Mucosa of rectum (tissue), 2 donors: ENCODE data around the gene GRIP2.

Experiments
- H3K27ac ChIP-seq, 2 donors: one replicate each; pipeline ENCODE4 v1.7.0; 2013; ENCODE audit warnings: inconsistent platforms in 2 of 2, low read depth in 2 of 2, low read length in 2 of 2
- H3K27me3 ChIP-seq, 2 donors: one replicate each; pipeline ENCODE4 v1.7.0; 2013; ENCODE audit warnings: low read length in 2 of 2; ENCODE audit not compliant: control insufficient read depth in 2 of 2, insufficient read depth in 2 of 2
- H3K36me3 ChIP-seq, 2 donors: one replicate each; pipeline ENCODE4 v1.7.0; 2013; ENCODE audit warnings: low read length in 2 of 2; ENCODE audit not compliant: control insufficient read depth in 2 of 2, insufficient read depth in 2 of 2
- H3K4me1 ChIP-seq, 2 donors: one replicate each; pipeline ENCODE4 v1.7.0; 2013; ENCODE audit warnings: low read length in 2 of 2, mild to moderate bottlenecking in 1 of 2; ENCODE audit not compliant: control insufficient read depth in 2 of 2, insufficient read depth in 2 of 2
- H3K4me3 ChIP-seq, 2 donors: one replicate each; pipeline ENCODE4 v1.7.0; 2013; ENCODE audit warnings: low read length in 2 of 2
- H3K9ac ChIP-seq, 2 donors: one replicate each; pipeline ENCODE4 v1.7.0; 2013; ENCODE audit warnings: low read length in 2 of 2, low read depth in 1 of 2, mild to moderate bottlenecking in 1 of 2
- H3K9me3 ChIP-seq, 2 donors: one replicate each; pipeline ENCODE4 v1.7.0; 2013; ENCODE audit warnings: low read length in 2 of 2; ENCODE audit not compliant: control insufficient read depth in 2 of 2
- donor health status: healthy.
- donor health status: Normal muscosa, but diverticular disease.

The GRIP2 gene

DNA sequence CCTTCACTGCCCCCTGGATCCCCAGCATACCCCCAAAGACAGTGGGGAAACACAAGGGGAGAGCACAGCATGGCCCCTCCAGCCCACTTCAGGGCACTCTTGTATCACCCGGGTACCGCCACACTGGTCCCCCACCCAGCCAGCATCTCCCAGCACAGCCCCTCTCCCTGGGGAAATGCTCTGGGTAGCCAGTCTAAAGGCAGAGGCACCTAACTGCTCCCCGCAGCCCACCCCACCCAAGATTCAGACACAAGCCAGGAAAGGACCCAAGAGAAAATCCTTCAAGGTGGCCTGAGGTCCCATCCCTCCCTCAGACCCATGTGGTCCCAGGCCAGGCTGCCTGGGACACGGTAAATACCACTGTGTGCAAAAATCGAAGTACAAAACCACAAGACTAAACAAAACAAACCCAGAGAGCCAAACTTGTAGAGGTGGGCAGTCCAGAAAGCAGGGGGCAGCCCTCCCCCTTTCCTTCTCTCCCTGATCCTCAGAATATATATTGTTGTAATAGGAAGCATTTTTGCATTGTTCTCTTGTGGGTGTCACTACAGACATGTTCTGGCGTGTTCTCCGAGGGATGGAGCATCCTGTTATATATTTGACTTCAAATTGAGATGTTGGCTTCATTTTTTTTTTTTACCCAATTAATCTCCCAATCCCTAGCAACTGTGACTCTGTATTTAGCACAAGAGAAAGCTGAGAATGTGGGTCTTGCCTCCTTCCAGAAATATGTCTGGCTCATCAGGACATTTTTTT lies 51.7 kb downstream of the GRIP2 start:
- H3K27me3 ChIP-seq: no peaks in the 10 kb centered on the region
- H3K9me3 ChIP-seq: no peaks in the 10 kb centered on the region
- H3K4me3 ChIP-seq: no peak overlapping the region
- no peaks in the 10 kb centered on the region for H3K4me1 ChIP-seq
- no peak overlapping the region for H3K27ac ChIP-seq
- no peak overlapping the region for H3K9ac ChIP-seq
- H3K36me3 ChIP-seq: peaks cover 0 to 6% of the 10 kb centered on the region in 2 donors

DNA sequence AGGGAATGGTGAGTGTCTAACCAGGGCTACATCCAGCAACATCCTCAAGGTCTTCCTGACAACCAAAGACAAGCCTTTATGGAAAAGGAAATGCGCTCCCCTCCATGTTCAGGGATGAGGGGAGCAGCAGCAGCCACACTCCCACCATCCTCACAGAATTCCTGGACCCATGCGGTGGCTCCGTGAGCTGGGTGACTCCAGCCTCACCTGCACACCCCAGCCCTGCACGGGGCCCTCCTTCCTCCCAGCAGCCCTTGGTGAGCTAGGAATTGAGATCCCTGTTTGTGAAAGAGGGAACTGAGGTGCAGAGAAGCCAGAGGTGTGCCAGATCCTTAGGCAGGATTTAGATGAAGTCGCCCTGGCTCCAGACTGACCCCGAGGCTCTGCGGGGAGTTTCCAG lies 52.3 kb downstream of the GRIP2 start:
- no peaks in the 10 kb centered on the region for H3K4me1 ChIP-seq
- no peaks in the 10 kb centered on the region for H3K9me3 ChIP-seq
- H3K9ac ChIP-seq: no peak overlapping the region
- H3K27me3 ChIP-seq: no peaks in the 10 kb centered on the region
- no peak overlapping the region for H3K27ac ChIP-seq
- peaks cover 0 to 6% of the 10 kb centered on the region in 2 donors for H3K36me3 ChIP-seq
- no peak overlapping the region for H3K4me3 ChIP-seq

DNA sequence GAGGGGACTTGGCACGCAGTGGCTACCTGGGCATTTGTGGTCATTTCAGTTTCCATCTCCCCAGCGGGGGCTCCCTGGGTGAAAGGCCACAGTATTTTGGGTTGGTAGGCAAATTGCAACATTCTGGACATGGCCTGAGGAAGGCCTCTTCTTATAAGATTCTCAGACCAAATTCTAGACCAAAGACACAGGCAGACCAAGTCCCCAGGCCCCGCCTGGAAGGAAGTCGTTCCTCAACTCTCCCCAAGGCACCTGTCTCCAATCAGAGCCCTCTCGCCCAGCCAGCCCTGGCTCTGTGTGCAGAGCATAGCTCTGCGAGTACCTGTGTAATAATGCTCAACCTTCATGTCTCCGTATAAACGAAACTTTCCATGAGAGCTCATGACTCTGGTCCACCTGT lies 53.1 kb downstream of the GRIP2 start:
- Histone ChIP-seq H3K9ac (no peak overlapping the region), H3K9me3 (no peaks in the 10 kb centered on the region), H3K27ac (no peak overlapping the region), H3K36me3 (peaks cover 0 to 6% of the 10 kb centered on the region in 2 donors), H3K4me1 (no peaks in the 10 kb centered on the region), H3K27me3 (no peaks in the 10 kb centered on the region), H3K4me3 (no peak overlapping the region)

DNA sequence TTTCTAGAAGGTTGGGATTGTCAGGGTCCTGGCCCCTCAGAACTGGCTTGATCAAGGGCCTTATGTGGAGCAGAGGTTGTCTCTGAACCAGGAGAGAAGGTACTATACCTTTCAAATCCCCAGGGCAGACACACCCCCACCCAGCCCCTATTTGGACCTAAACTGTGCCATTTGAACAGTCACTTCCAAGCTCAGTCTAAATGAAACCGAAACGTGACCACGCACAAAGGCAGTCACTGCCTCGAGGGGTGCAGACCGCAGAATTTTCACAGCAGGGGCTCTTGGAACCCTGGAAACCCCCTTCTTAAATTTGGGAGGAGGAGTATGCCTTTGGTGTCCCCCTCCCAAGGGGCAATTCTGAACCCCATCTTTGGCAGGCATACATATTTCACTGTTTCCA lies 53.7 kb downstream of the GRIP2 start:
- Histone ChIP-seq H3K27me3 (no peaks in the 10 kb centered on the region), H3K9ac (no peak overlapping the region), H3K36me3 (peaks cover 0 to 6% of the 10 kb centered on the region in 2 donors), H3K4me1 (no peaks in the 10 kb centered on the region), H3K9me3 (no peaks in the 10 kb centered on the region), H3K27ac (no peak overlapping the region), H3K4me3 (no peak overlapping the region)

DNA sequence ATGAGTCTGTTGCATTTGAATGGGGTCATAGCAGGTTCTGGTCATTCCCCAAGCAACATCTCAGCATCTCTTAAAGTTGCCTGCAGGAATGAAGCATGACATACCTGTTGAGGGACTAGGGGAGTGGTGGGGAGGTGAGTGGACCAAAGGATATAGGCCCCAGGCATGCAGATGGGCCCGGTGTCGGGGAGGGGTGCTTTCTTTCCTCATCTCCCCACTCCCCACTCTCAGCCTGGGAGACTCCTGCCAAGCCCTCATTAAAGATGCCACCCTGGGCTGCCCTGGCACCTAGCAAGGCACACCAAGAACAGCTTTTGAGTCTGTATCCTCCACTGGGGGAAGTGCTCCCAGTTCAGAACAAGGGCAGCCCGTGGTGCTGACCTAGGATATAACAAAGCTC lies 54.2 kb downstream of the GRIP2 start:
- H3K4me1 ChIP-seq: no peaks in the 10 kb centered on the region
- H3K27me3 ChIP-seq: no peaks in the 10 kb centered on the region
- H3K36me3 ChIP-seq: peaks cover under 1 to 7% of the 10 kb centered on the region in 2 donors
- no peak overlapping the region for H3K9ac ChIP-seq
- no peak overlapping the region for H3K4me3 ChIP-seq
- H3K27ac ChIP-seq: no peak overlapping the region
- no peaks in the 10 kb centered on the region for H3K9me3 ChIP-seq

DNA sequence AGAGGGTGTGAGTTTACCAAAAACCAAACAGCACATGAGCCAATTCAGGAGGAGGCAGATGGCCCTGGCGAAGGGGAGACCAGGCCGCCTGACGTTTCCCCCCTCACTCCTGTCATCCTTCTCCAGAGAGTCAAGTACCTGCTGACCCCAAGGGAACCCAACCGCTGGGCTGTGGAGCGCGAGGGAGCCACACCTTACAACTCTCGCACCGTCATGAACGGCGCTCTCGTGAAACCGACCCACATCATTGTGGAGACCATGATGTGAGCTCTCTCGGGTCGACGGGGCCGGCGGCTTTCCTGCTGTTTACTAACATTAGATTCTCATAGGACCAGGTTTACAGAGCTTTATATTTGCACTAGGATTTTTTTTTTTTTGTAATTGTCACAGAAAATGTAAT lies 55.4 kb downstream of the GRIP2 start:
- H3K9ac ChIP-seq: no peak overlapping the region
- no peak overlapping the region for H3K4me3 ChIP-seq
- H3K4me1 ChIP-seq: no peaks in the 10 kb centered on the region
- no peaks in the 10 kb centered on the region for H3K27me3 ChIP-seq
- no peaks in the 10 kb centered on the region for H3K9me3 ChIP-seq
- peaks cover 4 to 10% of the 10 kb centered on the region in 2 donors for H3K36me3 ChIP-seq
- H3K27ac ChIP-seq: no peak overlapping the region

DNA sequence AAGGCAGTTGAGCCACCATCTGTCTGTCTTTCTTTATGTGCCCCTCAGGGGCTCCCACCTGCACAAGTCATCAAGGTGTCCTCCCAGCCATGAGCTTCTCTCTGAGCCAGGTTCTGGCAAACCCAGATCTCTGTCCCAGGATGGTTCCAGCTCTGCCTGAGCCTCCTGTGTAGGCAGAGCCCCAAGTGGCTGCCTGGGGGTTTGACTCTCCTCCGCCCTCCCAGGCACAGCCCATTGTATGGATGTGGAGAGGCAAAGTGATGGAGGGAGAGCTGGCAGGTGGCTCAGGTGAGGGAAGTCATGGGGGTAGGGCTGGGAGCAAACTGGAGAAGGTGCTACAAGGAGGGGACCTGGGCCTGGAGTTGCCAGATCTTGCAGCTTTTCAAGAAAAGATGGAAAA lies 56.9 kb downstream of the GRIP2 start:
- Histone ChIP-seq H3K27ac (no peak overlapping the region), H3K36me3 (peaks cover 4 to 10% of the 10 kb centered on the region in 2 donors), H3K9ac (no peak overlapping the region), H3K4me3 (no peak overlapping the region), H3K27me3 (no peaks in the 10 kb centered on the region), H3K4me1 (no peaks in the 10 kb centered on the region), H3K9me3 (no peaks in the 10 kb centered on the region)

DNA sequence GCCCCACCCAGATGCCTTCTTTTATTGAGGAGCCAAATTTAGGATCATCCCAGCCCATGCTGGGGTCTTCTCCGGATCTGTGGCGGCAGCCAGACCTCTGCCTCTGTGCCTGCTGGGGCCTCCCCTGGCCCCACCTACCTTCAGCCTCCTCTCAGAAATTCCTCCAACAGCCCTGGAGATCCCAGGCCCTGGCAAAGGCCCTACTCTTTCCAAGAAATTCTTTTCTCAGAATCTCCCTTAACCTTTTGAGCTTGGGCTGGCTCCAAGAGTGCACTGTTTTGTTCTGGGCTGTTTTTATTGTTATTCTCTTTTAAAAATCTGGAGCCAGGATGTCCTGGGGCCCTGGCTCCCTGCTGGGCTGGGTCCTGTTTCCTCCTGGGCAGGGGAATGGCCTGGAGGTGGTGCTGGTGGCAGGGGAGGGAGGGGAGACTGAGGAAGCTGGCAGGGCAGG lies 57.8 kb downstream of the GRIP2 start:
- Histone ChIP-seq H3K36me3 (peaks cover 4 to 16% of the 10 kb centered on the region in 2 donors), H3K27ac (no peak overlapping the region), H3K9ac (no peak overlapping the region)

DNA sequence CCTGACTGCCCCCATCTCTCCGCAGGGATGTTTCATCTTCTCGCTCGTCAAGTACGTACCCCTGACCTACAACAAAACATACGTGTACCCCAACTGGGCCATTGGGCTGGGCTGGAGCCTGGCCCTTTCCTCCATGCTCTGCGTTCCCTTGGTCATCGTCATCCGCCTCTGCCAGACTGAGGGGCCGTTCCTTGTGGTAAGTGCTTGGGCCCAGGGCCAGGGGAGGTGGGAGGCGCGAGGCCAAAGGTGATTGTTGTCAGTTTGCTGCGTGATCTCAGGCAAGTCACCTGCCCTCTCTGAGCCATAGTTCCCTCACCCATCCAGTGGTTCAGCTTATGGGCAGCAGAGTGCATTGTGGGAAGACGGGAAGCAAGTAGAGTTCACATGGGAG lies 58.5 kb downstream of the GRIP2 start:
- no peak overlapping the region for H3K4me3 ChIP-seq
- H3K27ac ChIP-seq: no peak overlapping the region
- H3K9ac ChIP-seq: no peak overlapping the region
- H3K9me3 ChIP-seq: no peaks in the 10 kb centered on the region
- no peaks in the 10 kb centered on the region for H3K27me3 ChIP-seq
- peaks cover 4 to 22% of the 10 kb centered on the region in 2 donors for H3K36me3 ChIP-seq
- no peaks in the 10 kb centered on the region for H3K4me1 ChIP-seq

More for the DNA sequence above, 57.8 kb downstream of the GRIP2 start:
- H3K9me3 ChIP-seq: no peaks in the 10 kb centered on the region
- no peaks in the 10 kb centered on the region for H3K4me1 ChIP-seq
- no peak overlapping the region for H3K4me3 ChIP-seq
- no peaks in the 10 kb centered on the region for H3K27me3 ChIP-seq

DNA sequence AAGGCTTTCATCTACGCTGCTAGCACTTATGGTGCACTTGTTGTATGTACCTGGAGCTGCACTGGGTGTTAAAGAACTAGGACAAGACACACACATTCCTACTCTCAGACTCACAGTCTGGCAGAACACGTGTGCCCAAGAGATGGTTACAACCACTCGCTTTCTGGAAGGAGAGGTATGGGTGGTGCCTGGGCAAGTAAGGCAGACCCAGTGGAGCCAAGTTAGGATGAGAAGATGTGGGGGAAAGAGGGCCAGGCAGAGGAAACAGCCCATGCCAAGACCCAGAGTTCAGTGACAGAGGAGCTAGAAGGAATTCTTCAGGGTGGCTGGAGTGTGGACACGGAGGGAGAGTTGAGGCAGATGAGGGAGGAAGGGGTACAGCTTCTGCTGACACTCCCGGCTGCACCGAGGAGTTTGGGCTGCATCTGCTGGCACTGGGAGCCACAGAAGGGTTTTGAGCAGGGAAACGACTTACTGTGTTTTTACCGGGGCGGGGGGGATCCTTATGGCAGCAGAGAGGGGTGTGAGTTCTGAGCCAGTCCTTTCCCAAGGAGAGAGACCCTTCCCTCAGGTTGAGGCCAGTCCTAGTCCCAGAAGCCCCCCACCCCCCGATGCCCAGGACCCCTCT lies 59.0 kb downstream of the GRIP2 start:
- H3K4me1 ChIP-seq: no peaks in the 10 kb centered on the region
- H3K9me3 ChIP-seq: no peaks in the 10 kb centered on the region
- no peak overlapping the region for H3K9ac ChIP-seq
- peaks cover 4 to 26% of the 10 kb centered on the region in 2 donors for H3K36me3 ChIP-seq
- H3K27me3 ChIP-seq: no peaks in the 10 kb centered on the region
- H3K27ac ChIP-seq: no peak overlapping the region
- H3K4me3 ChIP-seq: no peak overlapping the region
